NOMO-1 treated with dmso at 0.1 percent for 144 hours (cell line): Measurements from ENCODE around the gene FN3KRP.

Experiments
- DNase-seq: peaks from one replicate; lab custom pipeline; 2025; ENCODE audit not compliant: unreplicated experiment; lab: John Stamatoyannopoulos, UW

FN3KRP gene

DNA sequence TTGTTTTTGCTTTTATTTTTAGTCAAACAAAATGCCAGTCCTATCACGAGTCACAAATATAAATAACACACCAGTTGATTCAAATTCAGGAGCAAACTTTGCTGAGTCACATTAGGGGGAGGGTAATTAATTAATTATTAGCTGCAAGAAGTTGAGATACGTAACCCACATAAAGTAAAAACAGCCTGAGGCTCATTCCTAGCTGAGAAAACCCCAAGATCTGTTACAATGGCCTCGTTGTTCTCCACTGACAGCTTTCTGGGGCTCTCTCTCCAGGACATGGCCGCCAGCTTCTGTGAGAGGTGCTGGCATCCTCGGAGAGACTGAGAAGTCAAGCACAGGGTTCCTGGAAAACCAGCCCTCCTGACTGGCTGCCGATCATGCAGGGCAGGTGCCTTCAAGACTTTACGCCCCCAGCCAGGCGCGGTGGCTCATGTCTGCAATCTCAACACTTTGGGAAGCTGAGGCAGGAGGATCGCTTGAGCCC lies 29.1 kb upstream of the FN3KRP start:
- DNase-seq, result no peak

DNA sequence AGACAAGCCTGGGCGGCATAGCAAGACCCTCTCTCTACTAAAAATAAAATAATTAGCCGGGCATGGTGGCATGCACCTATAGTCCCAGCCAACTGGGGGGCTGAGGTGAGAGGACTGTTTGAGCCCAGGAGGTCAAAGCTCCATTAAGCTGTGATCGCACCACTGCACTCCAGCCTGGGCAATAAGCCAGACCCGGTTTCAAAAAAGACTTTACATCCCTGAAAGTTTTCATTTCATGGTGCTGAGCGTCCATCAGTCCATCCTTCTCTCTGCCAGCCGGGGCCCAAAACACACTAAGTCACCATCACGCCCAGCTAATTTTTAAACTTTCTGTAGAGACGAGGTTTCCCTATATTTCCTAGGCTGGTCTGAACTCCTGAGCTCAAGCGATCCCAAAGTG lies 28.6 kb upstream of the FN3KRP start:
- no peak for DNase-seq

DNA sequence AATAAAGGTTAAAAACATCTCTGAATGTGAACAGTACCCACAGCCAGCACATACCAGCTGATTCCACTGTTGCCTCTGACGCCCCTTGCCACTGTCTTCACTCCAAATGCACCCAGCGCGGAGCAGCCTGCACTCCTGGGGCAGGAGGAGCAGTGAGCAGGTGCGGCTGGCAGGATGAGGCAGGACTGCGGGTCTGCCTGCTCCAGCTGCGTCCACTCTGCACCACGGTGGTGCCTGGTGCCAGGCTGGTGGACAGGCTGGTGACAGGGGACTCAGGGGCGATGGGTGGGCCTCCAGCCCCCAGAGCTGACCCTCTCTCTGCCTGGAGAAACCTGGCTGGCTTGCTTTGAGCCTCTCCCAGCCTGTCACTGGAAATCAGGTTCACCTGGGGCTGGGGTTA lies 27.4 kb upstream of the FN3KRP start:
- no peak for DNase-seq

DNA sequence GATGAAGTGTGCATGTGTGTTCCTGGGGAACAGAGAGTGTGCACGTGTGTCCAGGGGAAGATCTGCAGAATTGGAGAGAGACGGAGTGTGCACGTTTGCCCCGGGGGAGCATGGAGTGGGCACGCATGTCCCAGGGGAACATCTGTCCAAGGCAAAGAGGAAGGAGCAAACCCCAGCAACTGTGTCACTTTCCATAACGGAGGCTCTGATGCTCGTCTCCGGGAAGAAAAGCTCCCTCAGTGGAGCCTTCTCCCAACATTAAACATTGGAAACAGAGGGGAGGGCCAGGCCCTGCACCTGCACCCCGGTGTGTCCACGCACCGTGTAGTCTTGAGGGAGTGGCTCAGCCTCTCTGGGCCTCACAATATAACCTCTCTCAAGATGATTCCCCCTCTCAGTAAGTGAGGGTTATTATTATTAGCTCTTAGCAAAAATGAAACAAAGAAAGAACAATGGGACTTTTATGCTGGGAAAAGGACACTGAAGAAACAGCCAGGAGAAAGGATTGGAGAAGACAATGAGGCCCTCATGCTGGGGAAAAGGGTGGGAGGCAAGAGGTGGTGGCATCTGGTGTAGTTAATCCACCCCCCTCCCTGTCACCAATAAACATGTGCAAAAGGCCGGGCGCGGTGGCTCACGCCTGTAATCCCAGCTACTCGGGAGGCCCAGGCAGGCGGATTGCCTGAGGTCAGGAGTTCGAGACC lies 25.6 kb upstream of the FN3KRP start:
- no peak for DNase-seq

DNA sequence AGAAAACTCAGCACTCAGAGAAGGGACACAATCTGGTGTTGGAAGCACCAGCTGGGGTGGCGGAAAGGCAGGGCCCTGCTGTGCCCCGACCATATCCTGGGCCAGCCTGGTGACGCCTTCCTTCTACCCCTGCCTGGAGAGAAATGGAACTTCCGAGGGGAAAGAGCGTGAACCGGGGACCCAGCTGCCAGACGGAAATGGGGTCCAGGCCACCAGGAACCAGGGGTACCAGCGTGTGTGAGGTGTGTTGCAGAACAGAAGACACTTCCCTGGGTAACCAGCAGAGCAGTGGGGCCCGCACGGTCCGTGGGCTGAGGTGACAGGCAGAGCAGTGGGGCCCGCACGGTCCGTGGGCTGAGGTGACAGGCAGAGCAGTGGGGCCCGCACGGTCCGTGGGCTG lies 24.8 kb upstream of the FN3KRP start:
- DNase-seq, result no peak

DNA sequence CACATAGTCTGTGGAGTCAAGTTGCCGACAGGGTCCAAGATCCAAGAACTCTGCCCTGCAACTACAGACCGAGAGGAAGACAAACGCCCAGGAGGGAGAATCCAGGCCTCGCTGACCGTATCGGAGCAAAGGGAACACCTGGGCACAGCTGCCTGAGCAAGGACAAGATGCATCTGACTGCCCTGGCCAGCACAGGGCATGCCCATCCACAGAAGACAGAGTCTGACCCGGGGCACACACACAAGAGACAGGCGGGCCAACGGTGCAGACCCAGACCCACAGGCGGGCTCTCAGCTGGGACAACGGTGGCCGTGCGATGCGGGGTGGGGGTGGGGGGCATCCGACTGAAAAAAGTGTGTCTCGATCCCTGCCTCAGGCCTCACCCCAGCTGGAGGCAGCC lies 24.2 kb upstream of the FN3KRP start:
- no peak for DNase-seq

DNA sequence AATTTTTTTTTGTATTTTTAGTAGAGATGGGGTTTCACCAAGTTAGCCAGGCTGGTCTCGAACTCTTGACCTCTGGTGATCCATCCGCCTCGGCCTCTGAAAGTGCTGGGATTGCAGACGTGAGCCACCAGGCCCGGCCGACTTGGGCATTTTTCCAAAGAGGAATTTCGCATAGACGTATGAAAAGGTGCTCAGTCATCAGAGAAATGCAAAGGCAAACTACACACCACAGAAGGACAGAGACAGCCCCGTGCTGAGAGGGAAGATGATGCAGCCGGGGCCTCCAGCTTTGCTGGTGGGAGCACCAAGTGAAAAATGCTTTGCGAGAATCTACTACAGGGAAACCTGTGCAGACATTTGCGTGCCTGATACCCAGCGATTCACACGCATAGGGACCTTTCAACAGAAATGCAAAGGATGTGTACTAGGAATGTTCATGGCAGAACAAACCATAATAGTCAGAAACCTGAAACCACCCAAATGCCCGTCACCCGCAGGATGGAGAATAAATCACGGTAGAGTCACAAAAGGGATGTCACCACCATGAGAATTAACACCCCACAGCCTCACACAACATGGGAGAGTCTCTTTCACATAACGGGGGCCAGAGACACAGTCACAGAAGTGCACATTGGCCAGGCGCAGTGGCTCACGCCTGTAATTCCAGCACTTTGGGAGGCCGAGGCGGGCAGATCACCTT lies 23.2 kb upstream of the FN3KRP start:
- DNase-seq, result no peak

DNA sequence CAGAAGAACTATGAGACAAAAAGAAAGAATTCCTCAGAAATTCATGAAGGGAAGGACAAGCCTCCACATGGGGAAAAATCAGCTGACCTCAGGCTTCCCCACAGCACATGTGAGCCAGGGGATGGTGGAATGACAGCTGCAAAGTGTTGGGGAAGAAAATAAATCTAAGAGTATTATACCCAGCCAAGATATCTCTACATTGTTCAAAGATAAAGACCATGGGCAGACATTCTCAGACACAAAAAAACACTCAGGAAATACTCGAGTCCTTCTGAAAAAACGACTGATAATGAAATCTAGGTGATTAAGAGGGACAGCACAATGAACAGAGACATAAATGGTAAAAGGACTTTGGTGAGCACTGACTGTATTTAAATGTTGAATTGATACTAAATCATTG lies 21.9 kb upstream of the FN3KRP start:
- no peak for DNase-seq

DNA sequence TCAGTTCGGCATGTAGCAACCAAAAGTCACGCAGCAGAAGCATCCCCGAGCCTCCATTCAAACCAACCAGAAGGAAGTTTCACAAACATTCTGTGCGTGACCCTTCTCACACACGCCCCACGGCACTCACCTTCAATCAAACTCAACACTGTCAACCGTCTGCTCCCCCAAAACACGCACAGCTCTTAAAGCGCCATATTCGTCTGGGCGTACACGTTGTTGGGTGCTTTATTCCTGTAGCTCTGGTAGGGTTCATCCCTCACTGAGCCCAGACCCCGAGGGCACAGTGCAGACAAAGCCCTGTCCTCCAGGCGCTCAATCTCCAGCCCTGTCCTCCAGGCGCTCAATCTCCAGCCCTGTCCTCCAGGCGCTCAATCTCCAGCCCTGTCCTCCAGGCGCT lies 20.2 kb upstream of the FN3KRP start:
- no peak for DNase-seq

DNA sequence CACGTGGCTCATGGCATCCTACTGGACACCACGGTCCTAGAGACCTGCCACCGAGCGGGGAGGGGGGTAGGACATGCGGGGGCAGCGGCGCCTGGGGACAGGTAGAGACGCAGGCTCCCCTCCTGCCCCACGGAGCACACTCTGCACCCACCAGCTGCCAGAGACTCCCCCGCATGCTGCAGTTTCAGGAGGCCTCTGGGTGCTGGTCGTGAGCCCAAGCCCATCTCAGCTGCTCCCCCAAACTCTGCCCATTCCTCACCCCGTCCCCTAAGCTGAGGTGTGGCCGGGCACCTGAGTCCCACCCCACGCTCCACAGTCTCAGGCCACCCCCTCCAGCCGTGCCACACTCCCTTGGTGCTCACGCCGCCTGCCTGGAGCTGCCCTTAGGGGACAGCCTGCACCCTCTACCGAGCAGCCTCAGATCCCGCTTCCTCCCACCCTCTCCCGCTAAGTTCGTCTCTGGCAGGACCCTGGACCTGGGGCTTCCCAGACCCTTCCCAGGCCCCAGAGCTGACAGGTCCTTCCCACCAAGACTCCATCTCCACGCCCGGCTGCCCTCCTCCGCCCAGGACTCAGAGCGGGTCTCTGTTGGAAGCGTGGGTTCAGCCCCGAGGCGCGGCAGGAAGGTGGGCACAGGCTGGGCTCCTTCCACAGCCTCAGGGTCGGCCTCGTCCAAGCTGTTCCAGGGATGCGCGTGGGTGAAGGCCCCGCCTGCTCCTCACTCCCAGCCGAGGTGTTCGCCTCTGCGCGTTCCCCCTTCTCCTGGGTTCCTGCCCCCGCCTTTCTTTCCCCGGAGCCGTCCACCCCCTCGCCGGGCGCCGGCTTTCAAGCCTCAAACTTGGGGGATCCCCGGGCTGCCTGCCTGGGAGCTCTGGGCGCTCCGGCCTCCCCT lies 19.3 kb upstream of the FN3KRP start:
- no peak for DNase-seq

DNA sequence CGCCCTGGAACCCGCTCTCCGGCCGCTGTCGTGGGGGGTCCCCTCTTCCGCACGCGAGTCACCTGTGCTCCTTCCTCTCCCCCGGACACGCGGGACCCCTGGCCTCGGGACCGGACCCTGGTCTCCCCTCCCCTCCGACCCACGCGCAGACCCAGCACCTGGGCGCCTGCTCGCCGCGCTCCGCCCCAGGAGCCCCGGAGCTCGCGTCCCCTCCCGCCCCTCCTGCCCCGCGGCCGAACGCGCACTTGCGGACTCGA lies 18.8 kb upstream of the FN3KRP start:
- no peak for DNase-seq

DNA sequence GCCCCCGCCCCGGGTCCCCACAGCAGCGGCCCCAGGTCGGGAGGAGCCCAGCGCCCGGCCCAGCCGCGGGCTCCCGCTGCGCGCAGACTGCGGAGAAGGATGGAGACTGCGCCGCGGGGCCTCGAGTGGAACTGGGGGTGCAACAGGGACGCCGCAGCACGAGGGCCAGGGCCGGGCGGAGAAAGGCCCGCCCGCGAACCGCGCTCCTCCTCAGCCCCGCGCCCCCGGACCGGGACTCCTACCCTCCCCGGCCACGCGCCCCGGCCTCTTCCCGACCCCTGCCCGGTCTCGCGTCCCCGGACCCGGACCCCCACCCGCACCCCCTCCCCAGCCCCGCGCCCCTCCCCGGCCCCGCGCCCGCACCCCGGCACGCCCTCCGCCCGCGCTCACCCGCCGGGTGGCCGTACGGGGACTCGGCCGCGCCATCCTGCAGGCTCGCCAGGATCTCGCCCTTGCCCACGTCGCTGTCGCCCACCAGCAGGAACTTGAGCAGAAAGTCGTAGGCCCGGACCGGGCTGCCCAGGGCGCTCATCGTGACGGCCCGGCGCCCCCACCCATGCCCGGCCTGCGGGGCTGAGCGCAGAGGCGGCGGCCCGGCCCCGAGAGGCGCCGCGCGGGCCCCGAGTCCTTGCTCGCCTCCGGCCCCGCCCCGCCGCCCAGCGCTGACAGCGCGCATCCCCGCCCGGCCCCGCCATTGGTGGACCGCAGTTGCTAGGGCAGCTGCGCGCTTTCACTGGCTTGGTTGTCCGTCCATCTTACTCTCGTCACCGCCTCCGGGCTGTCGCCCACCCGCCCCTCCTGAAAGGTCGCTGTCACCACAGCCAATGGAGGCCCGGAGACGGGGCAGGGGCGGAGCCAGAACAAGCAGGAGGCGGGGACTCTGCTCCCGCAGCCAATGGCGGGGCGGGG lies 18.2 kb upstream of the FN3KRP start, which contains the start of gene RAB40B:
RAB40B (minus strand) TSS at position 634 of the 909 bp plus-strand sequence; CDS start at position 532, 102 bp downstream.
- DNase-seq, result peak; percentile 97

DNA sequence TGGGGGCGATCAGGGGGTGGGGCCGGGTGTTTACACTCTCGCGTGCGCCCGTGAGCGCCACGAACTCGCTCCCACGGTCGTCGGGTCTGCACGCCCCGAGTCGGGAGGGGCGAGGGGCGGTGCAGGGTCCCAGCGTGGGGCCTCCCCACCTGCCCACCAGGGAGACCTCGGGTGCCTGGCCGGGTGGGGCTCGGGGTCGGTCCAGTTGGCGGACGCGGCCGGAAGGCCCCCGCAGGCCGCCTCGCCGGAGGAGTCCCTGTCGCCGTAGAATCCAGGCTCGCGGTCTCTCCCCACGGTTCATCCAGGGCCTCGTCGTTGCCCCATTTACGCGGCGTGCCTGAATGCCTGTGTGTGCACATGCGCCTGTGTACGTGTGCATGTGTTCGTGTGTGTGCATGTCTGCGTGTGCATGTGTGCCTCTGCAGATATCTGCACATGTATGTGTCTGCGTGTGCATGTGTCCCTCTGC lies 17.5 kb upstream of the FN3KRP start:
- DNase-seq, result no peak

DNA sequence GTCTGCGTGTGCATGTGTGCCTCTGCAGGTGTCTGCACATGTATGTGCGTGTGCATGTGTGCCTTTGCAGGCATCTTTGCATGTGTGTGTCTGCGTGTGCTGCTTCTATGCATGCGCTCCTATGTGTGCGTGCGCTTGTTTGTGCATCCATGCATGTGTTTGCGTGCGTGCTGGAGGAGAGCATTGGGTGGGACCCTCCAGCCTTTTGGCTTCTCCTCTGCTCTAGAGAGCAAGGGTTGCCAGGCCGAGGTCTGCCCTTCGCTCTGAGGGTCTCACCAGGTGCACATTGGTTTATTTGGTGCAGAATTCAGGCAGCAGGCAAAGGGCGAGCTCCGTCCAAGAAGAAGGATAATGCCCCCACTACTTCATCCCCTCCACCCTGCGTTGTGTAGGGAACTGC lies 17.0 kb upstream of the FN3KRP start:
- DNase-seq, result no peak

DNA sequence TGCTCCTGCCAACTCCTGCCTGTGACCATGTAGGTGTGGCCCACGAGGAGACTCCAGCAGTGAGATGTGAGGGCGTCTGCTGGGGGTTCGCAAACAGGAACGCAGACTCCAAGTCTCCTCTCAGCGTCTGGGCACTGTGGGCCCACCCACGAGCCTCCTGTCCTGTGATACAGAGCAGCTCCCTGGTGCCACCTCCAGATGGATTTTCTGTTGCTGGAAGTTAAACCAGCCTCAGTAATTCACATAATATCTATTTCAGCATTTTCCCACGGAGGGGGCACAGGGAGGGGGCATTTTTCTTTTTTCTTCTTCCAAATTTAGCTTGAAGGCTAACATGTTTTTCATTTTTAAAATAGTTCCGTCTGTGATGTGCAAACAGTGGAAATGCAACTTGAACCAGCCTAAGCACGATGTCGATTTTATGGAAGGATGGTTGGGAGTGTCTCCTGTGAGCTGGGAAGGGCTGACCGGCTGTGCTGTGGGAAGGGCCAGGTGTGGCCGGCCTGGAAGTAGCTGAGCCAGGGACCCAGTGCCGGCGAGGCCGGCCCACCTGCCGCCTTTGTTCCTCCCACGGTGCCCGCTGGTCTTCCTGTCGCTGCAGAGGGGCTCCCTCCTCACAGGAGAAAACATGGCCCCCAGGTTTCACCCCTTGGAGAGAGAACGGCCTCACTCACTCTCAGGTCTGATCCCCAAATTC lies 14.1 kb upstream of the FN3KRP start:
- DNase-seq, result no peak

DNA sequence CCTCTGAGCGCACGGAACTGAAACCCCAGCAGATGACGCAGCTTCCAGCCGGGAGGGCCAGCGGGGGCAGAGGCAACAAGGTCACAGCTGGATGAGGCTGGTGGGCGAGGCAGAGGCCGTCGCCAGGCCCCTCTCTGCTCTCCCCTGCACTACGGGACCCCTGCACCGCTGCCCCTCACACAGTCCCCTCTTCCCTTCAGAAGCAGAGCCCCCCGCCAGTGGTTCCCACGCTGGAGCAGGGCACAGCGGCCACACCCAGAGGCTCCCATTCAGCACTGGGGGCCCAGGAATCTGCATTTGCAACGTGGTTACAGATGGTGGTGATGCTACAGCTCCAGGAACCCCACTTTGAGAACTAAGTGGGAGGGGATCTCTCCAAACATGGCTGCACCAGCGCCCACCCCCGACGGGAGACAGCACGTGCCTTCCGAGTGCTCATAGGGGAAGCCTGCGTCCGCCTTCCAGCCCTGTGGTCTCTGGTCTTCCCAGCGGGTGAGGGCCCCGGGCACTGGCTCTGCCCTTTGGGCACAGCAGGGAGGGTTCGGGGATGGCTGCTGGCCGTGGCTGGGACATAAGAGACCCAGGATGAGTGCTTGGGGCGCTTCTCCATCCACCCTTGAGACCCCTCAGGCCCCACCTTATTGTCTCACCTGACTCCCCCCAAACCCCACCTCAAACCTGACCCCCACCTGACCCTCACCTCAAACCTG lies 13.3 kb upstream of the FN3KRP start:
- no peak for DNase-seq

DNA sequence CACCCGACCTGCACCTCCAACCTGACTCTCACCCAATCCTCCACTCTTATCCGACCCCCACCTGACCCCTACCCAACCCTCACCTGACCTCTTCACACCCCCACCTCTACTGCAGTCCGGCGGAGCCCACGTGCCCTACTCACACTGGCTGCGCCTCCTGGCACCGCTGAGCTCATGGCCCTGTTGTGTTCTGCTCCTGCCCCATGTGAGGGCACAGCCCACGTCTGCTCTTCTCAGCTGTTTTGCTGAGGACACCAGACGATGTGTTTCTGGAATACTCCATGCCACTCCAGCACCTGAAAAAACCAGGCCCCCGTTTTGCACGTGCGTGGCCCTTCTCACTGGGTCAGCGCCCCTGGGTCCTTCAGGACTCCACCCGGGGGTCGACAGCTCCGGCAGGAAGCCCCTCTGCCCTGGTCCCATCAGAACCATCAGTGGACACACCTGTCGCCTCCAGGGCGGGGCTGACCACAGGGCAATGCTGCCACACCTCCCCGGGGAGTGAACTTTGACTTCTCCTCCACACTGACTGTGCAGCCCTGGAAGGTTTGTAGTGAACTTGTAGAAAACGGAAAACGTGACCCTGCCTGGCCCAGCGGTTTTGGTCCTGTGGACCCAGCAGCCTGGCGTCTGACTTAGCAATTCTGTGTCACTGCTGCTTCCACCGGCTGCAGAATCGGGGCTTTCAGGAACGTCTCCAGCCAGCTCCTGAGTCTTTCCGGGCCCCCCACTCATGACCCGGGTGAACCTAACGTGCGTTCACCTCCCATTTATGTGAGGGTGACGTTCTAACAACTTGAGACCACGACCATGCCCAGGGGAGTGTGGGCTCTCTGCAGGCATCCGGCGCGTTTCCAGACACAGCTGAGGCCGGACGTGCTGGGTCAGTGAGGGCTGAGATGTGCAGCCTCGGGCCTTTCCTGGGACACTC lies 12.3 kb upstream of the FN3KRP start:
- DNase-seq, result no peak

DNA sequence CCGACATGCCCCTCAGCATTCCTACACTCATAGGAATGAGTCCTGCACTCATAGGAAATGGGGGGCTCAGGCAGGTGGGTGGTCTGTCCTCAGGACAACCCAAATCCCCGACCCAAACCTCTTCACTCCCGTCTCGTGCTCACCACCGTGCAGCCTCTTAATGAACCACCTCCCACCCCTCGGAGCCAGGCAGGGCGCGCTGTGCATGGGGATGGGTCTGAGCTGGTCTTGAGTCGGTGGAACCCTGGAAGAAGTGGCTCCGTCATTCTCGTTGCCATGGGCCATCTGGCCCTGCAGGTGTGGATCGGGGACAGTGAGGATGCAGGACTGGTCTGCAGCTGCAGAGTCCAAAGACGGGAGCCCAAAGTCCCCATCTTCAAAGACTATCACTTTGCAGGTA lies 11.6 kb upstream of the FN3KRP start:
- no peak for DNase-seq
